HG02759 (cell line): ENCODE data around the gene CYB5R3.

Source experiments
- ATAC-seq: cut with Tn5 transposase; IDR thresholded peaks from one replicate; pipeline ENCODE4 v1.9.1; 2021; ENCODE audit warnings: mild to moderate bottlenecking, moderate library complexity; ENCODE audit not compliant: unreplicated experiment

Gene CYB5R3

DNA sequence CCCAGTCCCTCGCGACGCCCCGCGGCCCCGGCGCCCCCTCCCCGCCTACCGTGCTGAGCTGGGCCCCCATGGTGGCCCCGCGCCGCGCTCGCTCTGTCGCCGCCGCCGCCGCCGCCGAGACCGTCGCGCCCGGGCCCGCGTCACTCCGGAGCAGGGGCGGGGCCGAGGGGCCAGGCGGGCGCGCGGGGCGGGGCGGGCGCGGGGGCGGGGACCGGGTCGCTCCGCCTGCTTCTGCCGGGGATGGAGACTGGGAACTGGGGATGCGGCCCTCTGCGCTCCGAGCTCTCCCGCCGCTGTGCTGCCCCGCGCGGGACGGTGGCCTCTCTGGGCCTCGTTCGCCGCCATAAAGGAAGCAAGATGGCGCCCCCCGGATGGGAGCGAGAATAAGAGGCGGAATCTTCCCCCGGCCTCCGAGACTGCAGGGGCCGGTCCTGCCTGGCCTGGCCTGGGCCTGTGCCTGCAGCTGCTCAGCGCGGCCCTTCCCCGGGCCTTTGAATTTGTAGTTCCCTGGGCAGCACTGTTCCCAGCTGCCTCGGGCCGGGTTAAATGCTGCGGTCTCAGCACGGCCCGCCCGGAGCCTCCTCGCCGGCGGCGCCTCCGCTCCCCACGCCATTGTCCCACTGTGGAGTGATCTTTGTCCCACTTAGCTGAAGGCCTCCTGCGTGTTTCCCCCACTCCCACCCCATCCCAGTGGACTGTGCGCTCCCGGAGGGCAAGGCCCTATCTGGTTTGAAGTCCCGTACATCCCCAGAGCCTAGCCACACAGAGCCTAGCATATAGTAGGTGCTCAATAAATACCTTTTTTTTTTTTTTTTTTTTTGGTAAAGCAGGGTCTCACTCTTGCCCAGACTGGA is at the start of gene CYB5R3:
TSS of gene CYB5R3 (minus strand) at position 147 of the 854 bp plus-strand sequence. CDS start at position 70, 77 bp downstream.
- peak; percentile 71 for ATAC-seq

DNA sequence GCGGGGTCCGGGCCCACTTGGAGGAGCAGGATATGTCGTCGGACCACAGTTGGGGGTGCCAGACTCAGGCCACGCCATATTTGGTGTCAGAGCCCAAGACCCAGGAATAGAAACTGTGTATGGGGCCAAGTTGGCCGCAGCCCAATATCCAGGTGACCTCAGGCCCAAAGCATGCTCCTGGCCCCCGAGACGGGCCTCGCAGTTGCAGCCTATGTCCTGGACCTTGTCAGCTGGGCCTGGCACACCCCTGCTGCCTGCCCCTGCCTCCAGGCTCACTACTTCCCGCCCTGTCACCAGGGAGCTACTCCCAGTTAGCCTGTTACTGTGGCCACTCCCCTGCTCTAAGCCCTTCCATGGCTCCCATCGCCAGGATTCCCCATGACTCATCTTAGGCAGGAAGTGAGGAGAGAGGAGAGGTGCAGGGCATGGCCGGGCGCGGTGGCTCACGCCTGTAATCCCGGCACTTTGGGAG is 48.4 kb upstream of the CYB5R3 start:
- ATAC-seq, result no peak

DNA sequence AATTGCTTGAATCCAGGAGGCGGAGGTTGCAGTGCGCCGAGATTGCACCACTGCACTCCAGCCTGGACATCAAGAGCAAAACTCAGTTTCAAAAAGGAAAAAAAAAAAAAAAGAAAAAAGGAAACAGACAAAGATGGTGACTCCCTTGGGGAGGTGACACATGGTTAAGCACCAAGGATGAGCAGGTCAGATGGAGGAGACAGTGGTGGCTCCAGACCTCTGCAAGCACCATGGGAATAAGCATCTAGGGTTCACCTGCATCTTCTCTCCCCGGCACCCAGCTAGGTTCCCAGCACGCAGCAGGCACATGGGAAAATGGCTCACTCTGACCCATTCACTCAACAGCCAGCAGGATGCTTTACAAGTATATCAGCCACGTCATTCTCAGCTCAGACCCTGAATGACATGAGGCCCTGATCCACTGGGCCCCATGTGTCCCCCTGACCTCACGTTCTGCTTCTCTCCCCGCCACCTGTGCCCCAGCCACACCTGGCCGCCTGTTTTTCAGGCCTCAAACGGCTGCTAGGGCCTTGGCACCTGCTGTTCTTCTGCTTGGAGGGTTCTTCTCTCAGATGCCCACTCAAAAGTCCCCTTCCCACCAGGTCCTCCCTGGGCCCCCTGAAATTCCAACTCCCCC is 47.3 kb upstream of the CYB5R3 start:
- ATAC-seq, result no peak

DNA sequence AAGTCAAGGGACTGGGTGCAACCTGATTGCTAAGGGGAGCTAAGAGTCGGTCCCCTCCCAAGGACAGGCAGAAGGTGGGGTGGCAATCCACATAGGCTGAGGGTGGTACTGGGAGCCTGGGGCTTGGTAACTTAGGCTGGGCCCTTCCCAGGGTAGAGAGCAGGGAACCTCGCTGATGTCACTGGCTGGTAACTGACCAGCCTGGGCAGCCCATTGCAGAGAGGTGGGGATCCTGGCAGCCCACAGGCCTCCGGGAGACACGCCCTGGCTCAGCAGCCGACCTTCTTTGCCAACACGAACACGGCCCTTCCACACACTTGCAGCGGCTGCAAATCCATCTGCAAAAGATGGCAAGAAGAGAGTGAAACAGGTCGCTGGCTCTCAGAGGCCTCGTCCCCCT is 46.1 kb upstream of the CYB5R3 start:
- no peak for ATAC-seq

DNA sequence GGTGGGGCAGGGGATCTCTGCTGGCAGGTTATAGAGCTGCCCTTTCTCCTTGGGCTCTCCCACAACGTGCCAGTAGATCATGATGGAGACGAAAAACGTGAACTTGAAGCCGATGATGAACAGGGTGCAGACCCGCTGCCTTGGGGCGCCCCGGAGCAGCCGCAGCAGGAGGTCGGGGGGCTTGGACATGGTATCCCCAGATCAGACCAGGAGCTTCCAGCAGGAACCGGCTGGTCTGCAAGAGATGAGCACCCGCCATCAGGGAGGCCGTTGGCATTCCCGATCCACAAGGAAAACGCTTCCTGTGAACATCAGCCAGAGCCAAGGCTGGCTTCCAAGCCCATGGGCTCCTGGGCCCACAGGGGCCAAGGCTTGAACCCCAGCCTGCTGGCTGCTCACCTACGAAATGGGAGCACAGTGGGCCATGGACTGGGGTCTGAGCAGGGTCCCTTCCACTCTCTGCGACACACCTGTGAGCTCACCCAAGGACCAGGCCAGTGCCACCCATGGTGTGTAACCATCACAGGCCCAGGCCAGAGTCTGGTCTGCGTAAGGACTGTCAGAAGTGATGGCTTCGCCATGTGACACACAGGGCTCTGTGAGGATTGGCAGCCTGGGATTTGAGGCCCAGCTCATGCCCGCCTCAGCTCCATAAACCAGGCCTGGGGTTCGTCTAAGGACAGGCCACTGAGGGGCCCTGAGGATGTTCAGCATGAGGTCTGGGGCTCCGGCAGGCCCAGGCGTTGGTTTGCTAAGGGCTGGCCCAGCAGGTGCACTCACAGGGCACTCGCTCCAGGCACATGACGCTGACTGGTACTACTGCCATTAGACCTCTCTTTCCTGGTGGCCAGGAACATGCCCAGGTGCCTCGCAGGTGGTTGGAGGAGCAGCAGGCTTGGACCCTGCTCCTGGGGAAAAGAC is 44.8 kb upstream of the CYB5R3 start:
- no peak for ATAC-seq

DNA sequence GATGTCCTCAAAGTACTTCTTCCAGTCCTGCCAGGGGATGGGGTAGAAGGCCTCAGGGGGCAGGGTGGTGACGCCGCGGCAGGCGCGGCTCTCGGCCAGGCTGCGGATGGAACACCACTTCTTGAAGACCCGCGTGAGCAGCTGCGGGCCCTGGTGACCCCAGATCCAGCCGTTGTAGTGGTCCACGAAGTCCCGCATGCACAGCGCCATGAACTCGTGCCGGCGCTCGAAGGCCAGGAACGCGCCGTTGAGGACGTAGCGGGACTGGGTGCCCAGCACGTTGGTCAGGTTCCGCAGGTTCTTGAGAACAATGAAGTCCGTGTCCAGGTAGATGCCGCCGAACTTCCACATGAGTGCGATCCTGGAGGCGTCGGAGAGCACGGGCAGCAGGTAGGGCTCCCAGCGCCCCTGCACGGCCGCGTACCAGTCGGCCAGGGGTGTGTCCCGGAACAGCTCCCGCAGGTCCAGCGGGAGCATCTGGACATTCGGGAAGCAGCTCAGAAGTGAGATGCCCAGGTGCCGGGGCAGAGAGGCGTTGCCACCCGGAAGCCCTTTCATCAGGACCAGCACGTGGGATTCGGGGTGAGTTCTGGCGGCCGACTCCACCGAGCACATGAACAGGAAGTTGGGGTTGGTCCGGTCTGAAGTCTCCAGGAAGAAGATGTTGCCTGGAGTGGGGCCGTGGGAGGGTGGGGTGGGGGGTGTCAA is 44.0 kb upstream of the CYB5R3 start:
- ATAC-seq, result no peak

DNA sequence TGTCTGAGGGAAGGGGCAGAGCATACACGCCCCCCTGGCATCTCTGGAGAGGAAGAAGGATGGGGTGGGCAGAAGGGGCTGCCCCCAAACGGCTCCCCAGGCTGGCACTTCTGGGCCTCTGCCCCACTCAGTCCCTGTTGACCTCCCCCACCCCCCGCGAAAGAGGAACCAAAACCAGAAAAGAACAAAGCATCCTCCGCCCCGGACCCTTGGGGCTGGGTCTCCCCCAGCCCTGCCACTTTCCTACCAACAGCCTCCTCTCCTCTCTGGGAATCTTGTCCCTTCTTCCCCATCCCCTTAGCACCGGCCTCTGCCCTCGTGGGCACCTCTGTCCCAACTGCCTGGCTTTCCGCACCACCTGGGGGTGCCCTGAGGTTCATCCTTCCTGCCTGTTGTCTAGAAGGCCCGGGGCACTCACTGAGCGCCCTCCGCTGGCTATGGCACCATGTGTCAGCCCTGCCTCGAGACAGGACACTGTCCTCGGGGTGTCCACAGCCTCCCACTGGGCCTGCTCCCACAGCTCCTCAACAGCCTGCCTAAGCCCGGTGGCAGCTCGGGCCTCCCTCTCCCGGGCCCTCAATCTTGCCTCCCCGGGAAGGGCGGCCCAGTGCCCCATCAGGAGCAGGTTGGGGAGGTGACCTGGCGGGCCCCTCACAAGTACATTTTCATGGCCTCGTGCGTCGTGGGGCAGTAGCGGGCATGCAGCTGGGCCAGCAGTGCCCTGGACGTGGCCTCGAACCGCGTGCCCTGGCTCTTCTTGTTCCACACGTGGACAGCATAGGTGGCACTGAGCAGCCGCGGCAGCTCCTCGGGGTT is 43.3 kb upstream of the CYB5R3 start:
- no peak for ATAC-seq

DNA sequence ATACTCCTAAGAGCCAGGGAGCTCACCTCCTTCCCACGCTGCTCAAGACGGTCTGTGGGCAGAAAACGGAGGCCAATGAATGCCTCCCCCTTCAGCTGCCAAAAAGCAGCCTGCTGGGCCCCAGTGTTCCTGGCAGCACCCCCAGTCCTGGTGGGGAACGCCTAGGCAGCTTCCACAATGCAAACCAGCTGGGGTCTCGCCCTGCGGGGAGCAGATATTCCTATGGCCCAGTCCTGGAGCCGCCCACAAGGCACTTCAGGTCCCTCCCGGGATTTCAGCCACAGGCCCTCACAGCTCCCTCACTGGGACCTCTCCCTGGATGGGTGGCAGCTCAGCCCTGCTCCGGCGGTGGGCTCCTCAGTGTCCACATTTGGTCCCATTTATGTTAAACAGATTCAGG is 42.2 kb upstream of the CYB5R3 start:
- no peak for ATAC-seq

DNA sequence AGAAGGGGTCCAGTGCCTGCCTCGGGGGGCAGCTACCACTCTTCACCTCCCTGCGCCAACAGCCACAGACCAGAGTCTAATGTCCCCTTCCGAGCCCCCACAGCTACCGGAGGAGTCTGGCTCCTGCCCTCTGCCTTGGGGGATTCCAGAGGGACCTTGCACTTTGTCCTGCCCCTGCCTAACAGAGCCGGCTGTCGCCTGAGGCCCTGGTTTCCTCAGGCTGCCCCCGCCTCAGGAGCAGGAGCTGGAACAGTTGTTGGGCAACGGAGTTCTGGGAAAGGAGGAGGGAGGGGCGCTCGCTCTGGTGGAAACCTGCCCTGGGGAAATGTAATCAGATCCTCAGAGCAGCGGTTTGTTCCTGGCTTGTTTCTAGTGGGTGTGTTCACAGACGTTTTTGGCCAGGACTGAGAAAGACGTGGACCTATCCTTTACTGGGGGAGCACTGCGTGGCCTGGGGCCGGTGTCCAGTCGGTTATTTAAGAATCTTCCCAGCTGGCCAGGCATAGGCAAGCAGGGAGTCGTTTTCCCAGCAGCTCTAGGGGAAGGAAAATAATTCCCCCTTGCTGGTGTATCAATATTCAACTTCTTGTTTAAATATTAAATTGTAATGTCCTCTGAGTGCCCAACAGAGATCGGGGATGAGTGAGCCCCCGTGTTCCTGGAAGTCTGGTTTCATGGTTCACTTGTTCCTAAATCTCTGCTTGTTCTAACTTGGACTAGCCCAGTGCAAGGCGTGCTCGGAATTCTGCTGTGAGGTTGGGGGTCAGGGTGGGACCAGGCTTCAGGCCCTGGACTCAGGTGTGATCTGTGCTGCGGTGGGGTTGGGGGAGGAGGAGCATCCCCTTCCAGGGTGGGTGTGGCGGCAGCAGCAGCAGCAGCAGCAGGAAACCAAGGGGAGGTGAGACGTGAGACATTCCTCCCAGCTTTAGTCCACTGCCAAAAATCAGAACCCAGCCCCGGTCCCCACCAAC is 39.3 kb upstream of the CYB5R3 start:
- no peak for ATAC-seq

DNA sequence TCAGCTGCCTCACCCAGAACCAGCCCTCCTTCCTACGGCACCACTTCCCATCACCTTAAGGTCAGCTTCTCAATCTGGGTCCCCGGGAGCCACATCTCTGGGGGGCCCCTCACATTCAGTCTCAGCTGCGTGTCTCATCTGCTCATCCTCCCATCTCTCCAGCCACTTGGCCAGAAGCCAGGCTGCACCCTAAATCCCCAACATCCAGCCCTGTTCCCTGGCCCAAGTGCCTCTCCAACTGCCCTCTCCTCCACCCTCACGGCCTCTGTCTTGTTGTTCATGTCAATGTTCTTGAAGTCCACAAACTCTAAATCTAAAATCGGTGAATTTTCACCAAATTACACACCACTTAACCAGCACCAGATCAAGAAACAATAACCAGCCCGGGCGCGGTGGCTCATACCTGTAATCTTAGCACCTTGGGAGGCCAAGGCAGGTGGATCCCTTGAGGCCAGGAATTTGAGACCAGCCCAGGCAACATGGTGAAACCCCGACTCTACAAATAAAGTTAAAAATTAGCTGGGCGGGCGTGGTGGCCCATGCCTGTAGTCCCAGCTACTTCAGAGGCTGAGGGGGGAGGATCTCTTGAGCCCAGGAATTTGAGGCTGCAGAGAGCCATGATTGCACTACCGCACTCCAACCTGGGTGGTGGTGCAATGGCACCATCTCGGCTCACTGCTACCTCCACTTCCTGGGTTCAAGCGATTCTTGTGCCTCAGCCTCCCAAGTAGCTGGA is 37.7 kb upstream of the CYB5R3 start:
- ATAC-seq, result no peak

DNA sequence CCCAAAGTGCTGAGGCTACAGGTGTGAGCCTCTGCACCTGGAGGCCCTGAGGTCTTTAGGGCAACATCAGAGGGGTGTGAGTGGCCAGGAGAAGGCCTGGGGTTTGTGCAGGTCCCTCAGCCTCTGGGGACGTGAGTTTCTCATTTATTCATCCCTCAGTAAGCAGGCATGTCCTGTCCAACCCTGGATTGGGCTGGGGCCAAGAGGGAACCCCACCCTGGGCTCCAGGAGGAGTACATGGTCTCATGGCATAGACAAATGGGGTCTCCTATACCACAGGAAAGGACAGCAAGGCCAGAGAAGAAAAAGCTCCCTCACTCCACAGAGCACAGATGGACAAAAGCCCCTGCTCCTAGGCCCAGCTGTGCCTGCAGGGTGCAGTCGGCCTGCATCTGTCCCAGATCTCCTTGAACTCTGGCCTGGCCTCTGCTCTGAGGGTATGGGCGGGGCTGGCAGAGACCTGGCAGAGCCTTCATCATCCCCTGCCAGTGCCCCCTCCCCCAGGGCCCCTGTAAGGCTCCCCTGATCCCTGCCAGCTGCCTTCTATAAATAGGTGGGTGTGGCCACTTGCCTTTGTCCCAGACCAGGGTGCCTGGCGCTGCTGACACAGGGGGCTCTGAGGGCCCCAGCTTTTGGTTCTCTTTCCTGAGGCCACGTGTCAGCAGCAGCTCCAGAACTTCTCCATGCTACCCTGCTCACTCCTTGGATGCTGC is 36.9 kb upstream of the CYB5R3 start:
- ATAC-seq, result no peak

DNA sequence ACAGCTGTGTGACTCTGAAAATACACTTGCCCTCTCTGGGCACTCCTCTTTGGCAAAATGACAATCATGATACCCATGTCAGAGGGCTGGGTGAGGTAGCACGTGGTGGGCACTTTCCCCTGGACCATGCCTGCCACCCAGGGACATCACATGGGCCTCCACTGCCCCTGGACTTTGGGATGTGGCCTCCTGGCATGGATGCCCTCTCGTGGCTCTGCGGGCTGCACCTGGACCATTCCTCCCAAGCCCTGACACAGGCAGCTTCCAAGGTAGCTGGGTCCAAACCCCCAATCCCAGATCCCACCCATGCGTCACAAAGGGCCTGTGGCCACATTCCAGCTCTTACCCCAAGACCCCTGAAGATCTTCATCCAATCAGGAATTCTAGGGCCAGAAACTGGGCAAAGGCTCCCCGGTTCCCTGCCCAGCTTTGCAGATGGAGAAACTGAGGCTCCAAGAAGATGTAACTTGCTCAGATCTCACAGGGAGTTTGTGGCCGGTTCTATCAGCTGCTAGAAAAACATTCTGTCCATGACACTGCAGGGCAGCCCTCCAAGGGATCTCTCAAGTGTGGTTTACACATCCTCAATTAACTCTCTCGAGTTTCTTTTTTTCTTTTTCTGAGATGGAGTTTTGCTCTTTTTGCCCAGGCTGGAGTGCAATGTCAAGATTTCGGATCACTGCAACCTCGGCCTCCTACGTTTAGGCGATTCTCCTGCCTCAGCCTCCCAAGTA is 35.4 kb upstream of the CYB5R3 start:
- no peak for ATAC-seq

DNA sequence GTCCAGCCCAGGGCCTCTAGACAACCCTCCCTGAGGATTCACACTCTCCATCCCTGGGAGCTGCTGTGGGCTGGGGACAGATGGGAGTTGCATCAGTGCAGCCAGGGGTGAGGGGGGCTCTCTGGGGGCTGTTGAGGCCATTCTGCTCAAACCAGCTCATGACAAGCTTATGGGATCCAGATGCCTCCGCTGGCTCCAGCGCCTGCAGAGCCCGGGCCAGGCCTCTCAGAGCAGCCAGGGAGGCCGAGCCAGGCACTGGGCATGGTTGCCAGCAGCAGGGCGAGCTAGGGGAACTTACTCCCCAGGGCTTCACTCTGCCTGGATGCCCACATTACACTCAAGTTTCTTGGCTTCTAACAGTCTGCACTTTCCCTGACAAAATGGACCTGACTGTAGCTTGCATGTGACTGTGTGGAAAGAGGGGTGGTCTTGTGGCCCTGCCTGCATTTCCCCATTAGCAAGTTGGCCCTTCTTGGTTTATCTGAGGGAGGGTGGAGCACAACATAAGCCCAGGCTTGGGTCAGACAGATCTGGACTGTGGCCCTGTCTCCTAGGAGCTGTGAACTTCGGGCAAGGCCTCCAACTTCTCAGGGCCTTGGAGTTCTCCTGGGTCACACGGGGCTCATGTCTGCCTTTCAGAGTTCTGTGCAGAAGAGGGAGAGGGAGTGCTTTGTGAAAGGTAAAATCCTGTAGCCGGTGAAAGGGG is 34.5 kb upstream of the CYB5R3 start:
- ATAC-seq, result no peak

DNA sequence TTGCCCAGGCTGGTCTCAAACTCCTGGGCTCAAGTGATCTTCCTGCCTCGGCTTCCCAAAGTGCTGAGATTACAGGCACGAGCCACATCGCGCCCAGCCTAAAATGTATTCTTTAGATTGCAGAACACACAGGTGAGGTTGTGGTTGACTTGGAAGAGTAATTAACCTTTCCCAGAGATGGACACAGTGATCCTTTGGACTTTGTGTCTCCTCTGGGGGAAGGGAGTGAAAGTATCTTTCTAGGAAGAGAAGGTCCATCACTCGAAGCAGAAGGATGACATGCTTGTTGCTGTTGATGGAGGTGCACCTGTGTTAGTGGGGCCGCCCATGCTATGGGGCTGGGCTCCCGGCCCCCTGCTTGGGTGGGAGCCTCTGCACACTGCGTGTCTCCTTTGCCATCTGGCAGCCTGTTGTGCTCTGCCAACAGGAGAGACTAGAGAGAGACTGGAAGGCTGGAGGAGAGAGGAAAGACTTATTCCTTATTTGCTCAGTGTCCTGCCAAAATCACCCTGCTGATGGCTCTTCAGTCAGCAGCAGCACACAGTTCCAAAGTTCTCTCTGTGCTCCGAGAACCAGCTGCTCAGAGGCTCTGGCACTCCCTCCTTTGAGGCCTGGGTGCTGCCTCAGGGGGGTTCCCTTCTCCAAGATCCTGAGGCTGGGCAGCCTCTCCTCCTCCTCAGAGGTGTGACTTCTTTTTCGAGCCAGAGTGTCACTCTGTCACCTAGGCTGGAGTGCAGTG is 33.1 kb upstream of the CYB5R3 start:
- no peak for ATAC-seq

DNA sequence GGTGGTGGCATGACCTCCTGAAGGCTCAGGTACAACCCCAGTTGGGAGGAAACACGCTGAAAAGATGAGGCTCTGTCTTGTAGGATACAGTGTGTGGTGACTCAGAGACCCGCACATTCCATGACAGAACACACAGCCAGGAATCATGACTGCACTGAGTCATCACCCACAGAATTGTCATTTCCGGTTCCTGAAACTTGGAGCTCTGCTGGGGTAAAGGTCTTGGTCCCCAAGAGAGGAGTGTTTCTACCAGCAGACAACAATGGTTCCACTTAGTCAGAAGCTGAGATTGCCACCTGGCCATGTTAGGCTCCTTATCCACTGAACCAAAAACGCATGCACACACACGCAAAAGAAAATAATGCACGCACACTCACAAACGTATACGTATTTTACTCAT is 31.5 kb upstream of the CYB5R3 start:
- ATAC-seq, result no peak
